Putamen (tissue), 1 donor: Measurements from ENCODE around the gene ARSB.

Experiments
- DNase-seq: peaks from one replicate; pipeline ENCODE4 v3.0.0-alpha.2; 2016; ENCODE audit warnings: low spot score

The ARSB gene

GRCh38 chr5:78837836-78838235 is 147.3 kb downstream of the ARSB start:
- DNase-seq, result no peak

DNA sequence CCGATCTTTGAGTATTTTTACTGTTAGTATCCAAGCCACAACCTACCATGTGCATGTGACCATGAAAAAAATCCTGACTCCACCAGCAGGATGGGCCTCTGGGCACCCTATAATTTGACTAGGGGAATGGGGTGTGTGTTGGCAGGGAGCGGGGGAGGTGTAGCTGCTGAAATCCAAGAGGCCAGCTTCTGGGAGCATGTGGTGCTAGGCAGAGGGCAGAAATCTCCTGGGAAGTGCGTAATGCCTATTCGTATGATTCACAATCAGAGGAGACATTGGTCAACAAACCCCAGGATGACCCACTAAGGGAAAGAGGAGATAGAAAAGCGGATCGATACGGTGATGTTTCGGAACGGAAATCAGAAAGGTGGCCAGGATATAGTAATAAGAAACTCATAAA is 149.9 kb downstream of the ARSB start:
- no peak for DNase-seq

DNA sequence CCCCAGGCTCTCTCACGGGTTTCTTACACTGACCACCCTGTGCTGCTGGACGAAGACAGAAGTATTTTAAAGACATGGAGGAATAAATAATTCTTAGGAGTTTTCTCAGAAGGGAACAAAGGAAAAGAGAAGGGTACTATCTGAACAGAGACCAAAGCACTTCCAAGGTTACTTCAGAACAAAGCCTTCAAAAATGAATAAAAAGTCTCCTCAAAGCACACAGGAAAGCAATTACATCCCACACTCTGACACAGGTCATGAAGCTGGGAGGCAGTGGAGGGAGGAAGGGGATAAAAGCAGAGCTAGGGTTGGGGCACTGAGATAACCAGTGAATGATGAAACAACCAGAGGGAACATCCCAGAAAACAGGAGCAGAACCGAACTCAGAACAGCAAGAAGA is 151.8 kb downstream of the ARSB start:
- DNase-seq, result no peak

DNA sequence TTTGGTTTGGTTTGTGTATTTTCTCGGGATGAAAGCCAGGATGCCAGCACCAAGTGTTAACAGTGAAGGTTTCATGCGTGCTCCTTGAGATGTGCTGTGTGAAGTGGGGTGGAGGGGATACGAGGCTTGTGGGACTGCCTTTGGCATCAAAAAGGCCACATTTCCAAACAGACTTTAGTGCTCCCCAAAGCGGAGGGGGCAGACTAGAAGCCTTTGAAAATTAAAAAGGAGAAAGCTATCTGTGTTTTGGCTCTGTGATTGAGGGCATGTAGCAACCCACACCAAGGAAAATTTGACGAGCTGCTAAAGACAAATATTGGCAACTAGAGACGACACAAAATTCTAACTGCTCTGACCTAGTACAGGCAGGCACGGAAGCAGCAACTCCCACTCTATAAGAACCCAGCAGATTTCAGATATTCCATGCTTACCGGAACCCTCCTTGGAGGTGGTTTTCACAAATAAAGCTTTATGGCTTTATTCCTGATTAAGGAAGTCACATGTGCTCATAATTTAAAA is 154.5 kb downstream of the ARSB start:
- no peak for DNase-seq

GRCh38 chr5:78829811-78830527 is 155.1 kb downstream of the ARSB start:
- peak; percentile 50 for DNase-seq

DNA sequence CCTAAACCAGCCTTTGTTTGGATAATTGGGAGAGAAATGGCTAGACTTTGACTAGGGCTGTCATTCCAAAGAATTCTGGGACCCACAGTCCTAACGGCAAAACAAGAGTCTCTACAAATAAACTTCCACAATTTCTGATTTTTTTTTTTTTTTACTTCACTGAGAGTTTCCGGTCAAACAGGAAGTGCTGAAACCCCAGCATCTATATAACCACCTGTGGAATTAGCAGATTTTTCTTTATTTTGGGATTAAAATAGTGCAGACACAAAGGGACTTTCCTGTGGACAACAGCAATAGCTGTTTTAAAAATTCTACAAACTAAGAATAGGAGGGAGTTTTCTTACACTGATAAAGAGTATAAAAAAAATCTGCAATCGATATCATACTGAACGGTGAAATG is 157.4 kb downstream of the ARSB start:
- no peak for DNase-seq

DNA sequence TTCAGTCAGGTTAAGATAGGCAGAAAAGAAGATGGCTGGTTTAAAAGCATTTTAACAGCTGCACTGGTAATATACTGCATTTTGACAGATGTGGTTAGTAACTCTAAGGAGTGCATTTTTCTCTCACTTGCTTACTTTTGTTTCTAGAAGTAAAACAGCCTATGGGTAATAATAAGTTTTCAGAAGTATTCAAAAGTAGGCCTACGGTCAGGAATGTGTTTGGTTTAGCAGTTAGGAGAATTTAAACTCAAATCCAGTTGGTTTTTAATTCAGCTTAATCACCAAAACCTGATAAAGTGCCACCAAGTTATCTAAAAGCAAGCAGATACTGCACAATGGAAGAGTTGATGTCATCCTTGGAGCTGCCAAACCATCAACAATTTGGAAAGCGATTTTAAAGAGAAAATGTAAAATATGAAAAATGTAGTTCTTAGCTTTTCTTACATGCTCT is 160.3 kb downstream of the ARSB start:
- no peak for DNase-seq

GRCh38 chr5:78823196-78823595 is 161.9 kb downstream of the ARSB start:
- no peak for DNase-seq

GRCh38 chr5:78821536-78822021 is 163.5 kb downstream of the ARSB start:
- DNase-seq, result peak; percentile 62

GRCh38 chr5:78819707-78820106 is 165.4 kb downstream of the ARSB start:
- DNase-seq, result no peak

DNA sequence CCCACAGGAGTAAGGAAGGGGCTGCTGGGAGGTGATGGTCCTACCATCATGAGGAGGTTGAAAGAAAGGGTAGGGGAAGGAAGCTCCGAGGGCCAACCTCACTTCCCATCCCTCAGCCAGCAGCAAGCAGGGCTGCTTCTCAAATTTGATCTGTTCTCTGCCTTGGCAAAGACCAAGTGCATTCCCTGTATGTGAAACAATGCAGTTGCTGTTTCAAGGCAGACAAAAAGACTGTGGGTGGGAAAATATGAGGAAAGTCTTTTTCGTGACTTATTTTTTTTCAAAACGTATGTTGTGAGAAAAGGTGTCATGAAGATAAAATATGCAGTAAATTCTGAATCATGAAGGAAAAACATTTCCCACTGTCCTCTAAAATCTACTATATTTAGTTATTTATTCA is 165.9 kb downstream of the ARSB start:
- no peak for DNase-seq

DNA sequence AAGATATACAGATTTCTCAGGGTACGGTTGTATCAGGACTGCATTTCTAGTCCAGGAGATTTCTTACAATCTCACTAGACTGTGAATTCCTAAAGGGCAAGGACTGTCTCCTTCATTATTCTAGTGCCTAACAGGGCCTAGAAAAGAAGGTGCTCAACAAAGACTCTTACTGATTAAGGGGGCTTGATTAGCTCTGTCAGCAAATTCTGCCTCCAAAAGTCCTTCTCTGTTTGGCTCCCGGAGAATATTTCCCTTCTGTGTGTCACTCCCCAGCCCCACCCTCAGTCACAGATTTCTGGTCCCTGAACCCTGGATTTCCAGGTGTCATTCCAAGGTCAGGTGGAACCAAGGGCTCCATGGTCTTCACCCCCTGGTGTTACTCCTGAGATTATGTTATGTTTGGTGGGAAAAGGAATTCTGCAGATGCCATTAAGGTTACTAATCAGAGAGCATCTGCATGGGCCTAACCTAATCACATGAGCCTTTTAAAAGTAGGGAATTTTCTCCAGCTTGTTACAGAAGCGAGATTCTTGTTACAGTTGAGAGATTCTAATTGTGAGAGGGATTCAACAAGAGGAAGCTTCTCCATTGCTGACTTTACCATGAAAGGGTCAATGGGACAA is 168.9 kb downstream of the ARSB start:
- no peak for DNase-seq

GRCh38 chr5:78813906-78814530 is 171.1 kb downstream of the ARSB start:
- DNase-seq, result no peak

DNA sequence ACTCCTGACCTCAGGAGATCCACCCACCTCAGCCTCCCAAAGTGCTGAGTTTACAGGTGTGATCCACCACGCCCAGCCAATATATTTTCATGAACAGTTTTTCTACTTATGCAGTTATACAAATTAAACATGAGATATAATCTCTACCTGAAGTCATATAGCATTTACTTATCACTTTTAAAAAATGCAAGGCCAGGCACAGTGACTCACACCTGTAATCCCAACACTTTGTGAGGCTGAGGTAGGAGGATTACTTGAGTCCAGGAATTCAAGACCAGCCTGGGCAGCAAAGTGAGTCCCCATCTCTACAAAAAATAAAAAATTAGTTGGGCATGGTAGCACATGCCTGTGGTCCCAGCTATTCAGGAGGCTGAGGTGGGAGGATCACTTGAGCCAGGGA is 171.8 kb downstream of the ARSB start:
- no peak for DNase-seq

DNA sequence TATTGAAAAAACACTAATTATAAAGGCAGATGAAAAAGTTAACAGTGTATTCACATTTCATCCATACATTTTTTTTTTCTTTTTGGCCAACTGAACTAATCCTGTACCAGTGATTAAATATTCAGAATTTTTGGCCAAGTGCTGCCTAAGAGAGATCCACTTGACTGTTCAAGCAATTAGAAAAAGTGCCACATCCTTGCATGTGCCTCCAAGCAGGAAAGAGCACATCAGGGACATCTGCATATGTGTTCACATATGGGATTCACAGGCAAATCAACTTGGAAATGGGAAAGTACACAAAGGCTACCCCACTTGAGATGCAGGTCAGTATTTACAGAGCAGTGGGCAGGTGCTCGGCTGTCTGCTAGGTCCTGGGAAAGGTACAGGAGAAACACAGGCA is 173.2 kb downstream of the ARSB start:
- no peak for DNase-seq

GRCh38 chr5:78811121-78811817 is 173.8 kb downstream of the ARSB start:
- no peak for DNase-seq

GRCh38 chr5:78810098-78810920 is 174.8 kb downstream of the ARSB start:
- DNase-seq, result no peak

- DNase-seq, result no peak
These were observed 175.7 kb downstream of the ARSB start for GRCh38 chr5:78809444-78809843.

DNA sequence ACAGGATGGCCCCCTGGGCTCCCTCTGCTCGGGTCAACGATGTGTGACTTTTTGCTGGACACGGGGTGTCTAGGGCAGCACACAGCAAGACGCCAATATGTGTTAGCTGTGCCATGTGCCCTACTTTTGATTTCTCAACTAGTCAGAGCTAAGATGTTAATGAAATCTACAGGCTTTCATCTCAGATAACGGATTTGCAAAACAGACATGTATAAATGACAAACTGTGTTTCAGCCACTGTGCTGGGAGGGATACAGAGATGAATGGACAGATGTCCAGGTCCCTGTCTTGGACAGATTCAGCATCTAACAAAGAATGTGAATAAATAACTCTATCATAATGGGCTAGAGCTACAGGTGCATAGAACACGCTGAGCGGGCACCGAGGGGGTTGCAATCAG is 176.3 kb downstream of the ARSB start:
- DNase-seq, result no peak

GRCh38 chr5:78808380-78808779 is 176.7 kb downstream of the ARSB start:
- no peak for DNase-seq

- peak; percentile 67 for DNase-seq
These were observed 178.6 kb downstream of the ARSB start for GRCh38 chr5:78806544-78806943.
